OCI-LY7 (cell line): Measurements from ENCODE around the gene ZNF777.

ENCODE experiments used
- CTCF ChIP-seq: fragments of 200-600 bp; sonication (generic); conservative IDR thresholded peaks from 2 replicates; pipeline ENCODE4 v1.5.1; 2014; ENCODE audit warnings: mild to moderate bottlenecking, antibody characterized with exemption, low read length, moderate library complexity, mixed read lengths
- EZH2phosphoT487 ChIP-seq: fragments of 200-600 bp; sonication (generic); IDR thresholded peaks from 2 replicates; pipeline ENCODE4 v1.6.1; 2018; ENCODE audit warnings: low read depth, borderline replicate concordance, mild to moderate bottlenecking, mixed run types, antibody characterized with exemption, low read length, moderate library complexity, mixed read lengths

GRCh38 chr7:149449897-149450296 is 11.0 kb downstream of the ZNF777 start:
- TF ChIP-seq CTCF (no peak), EZH2phosphoT487 (no peak)
